Stomach smooth muscle (tissue), 2 donors: Measurements from ENCODE around the gene HS6ST2.

Experiments used
- H3K27ac ChIP-seq: one replicate; pipeline ENCODE4 v1.7.0; 2013; ENCODE audit warnings: mild to moderate bottlenecking, low read length, inconsistent platforms
- H3K27me3 ChIP-seq, 2 donors: one replicate each; pipeline ENCODE4 v1.7.0; 2013; ENCODE audit warnings: low read length in 2 of 2; ENCODE audit not compliant: insufficient read depth in 2 of 2, control insufficient read depth in 1 of 2
- H3K36me3 ChIP-seq, 2 donors: one replicate each; pipeline ENCODE4 v1.7.0; 2013; ENCODE audit warnings: low read length in 2 of 2; ENCODE audit not compliant: control insufficient read depth in 2 of 2, insufficient read depth in 2 of 2
- H3K4me1 ChIP-seq: one replicate; pipeline ENCODE4 v1.7.0; 2013; ENCODE audit warnings: low read length; ENCODE audit not compliant: control insufficient read depth, insufficient read depth
- H3K4me3 ChIP-seq, 2 donors: one replicate each; pipeline ENCODE4 v1.7.0; 2013; ENCODE audit warnings: low read length in 2 of 2
- H3K9ac ChIP-seq, 2 donors: one replicate each; pipeline ENCODE4 v1.7.0; 2013; ENCODE audit warnings: low read length in 2 of 2, mild to moderate bottlenecking in 1 of 2
- H3K9me3 ChIP-seq, 2 donors: one replicate each; pipeline ENCODE4 v1.7.0; 2013; ENCODE audit warnings: low read length in 2 of 2; ENCODE audit not compliant: control insufficient read depth in 2 of 2
- donor health status: healthy.
- donor health status: Pancreatic carcinoma.

HS6ST2 gene

DNA sequence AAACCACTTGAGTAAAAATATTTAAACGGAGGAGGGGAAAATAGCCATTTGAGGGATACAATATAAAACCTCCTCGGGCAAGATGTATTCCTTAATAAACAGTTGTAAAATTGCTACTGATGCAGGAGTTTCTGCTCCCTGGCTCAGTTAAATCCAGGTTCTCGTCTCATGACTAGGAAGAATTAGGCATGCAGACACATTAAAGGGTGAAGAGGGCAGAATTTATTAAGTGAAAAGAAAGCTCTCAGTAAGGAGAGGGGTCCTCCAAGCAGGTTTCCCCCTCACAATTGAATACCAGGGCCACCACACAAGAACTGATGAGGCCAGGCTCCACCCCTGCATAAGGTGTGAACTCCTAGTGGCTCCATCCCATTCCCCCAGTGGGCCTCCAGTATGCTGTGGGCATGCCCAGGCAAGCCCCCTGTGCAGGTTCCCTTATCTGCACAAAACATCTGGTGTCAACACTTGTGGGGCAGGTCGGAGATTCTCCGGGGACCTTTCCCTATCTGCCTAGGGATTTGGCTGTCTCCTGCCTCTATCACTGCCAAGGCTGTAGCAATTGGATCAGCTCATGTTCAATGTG lies 80.4 kb downstream of the HS6ST2 start:
- no peaks in the 10 kb centered on the region for H3K27me3 ChIP-seq
- no peaks in the 10 kb centered on the region for H3K36me3 ChIP-seq
- peaks cover 0 to 2% of the 10 kb centered on the region in 2 donors for H3K9me3 ChIP-seq
- no peak overlapping the region for H3K4me3 ChIP-seq
- no peaks in the 10 kb centered on the region for H3K4me1 ChIP-seq
- no peak overlapping the region for H3K9ac ChIP-seq
- no peak overlapping the region for H3K27ac ChIP-seq

DNA sequence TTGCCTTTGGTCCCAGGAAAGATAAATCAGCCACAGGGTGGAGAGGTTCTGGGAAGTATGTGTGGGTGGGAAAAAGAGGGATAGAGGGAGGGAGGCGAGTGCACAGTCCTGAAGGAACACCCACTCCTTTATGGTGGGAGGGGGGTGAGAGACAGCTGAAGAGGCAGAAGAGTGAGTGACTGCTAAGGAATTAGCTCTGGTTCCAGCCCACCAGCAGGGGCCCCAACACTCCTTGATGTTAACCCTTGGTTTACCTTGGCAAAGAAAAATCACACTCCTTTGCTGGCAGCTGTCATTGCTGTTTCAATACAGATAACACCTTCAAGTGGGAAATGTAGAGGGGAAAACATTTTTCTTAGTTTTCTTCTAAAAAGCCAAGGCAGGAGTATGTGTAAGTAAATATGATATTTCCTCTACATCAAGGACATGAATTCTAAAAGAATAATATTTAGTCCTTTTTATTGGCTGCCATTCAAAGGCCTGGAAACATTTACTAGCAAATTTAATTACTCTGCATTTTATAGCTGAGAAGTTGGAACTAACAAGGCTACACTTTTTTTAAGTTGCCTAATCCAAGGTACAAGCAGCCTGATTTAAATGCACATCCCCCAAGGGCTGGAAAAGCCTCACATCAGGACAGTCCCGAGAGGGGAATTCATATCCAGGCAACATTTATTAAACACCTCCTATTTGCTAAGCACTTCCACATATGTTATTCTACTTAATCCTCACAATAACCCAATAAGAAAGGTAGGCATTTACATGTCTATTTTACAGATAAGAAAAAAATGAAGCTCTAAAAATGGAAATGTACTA lies 81.7 kb downstream of the HS6ST2 start:
- Histone ChIP-seq H3K4me3 (no peak overlapping the region), H3K27me3 (no peaks in the 10 kb centered on the region), H3K9ac (no peak overlapping the region)

DNA sequence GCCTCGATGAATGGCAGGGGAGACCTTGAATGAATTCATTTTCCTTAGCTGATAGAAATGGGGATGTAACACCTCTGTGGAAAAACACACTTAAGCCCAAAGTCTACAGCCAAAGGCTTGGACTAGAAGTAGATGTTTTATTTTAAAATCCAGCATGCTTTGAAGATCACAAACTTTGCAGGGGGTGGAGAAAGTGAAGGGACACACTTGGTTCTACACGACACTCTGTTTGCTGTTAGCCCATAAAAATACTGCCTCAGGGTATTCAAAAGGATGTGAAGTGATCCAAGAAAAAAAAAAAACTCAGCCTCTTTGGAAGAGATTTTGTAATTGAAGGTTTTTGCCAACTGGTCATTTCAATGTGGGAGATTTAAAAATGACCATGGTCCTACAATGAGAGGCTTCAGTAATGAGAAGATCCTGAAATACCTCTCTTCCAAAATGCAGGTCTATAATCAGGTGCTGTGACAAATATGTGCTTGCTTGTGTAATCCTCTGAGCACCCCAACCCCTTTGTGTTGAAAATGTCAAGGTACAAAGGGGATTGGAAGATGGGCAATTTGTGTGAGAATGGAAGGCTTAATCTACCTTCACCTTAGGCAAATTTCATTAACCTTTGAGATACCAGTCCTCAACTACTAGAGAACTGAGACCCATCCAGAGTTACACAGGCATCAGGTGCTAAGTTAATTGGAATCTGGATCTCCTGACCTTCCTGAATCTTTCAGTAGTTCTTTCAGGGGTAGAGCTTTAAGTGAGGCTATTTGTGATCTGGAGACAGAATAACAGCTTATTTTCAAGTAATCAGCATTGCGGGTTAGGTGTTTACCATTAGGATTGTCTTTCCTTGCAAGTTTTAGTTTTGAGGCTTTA lies 82.5 kb downstream of the HS6ST2 start:
- Histone ChIP-seq H3K4me1 (no peaks in the 10 kb centered on the region), H3K36me3 (no peaks in the 10 kb centered on the region), H3K27ac (no peak overlapping the region), H3K27me3 (no peaks in the 10 kb centered on the region), H3K9ac (no peak overlapping the region), H3K4me3 (no peak overlapping the region), H3K9me3 (peaks cover 0 to 2% of the 10 kb centered on the region in 2 donors)

More for the DNA sequence above, 81.7 kb downstream of the HS6ST2 start:
- Histone ChIP-seq H3K27ac (no peak overlapping the region), H3K4me1 (no peaks in the 10 kb centered on the region), H3K9me3 (peaks cover 0 to 2% of the 10 kb centered on the region in 2 donors), H3K36me3 (no peaks in the 10 kb centered on the region)

DNA sequence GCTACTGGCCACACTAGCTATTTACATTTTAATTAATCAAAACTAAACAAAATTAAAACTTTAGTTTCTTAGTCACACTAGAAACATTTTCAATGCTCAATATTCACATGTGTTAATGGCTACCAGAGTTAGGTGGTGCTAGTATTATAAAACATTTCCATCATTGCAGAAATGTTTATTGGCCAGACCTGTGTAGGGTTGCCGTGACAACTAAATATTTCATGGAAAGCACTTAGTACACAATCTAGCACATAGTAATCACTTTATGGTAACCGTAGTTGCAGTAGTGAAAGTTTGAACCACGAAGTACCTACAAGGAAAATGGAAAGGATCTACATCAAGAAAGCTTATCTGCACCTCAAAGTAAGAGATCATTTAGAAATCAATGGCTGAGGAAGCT lies 95.9 kb downstream of the HS6ST2 start:
- Histone ChIP-seq H3K27me3 (no peaks in the 10 kb centered on the region), H3K4me3 (no peak overlapping the region), H3K36me3 (no peaks in the 10 kb centered on the region), H3K9me3 (peaks cover 0 to 2% of the 10 kb centered on the region in 2 donors), H3K9ac (no peak overlapping the region), H3K27ac (no peak overlapping the region), H3K4me1 (no peaks in the 10 kb centered on the region)

DNA sequence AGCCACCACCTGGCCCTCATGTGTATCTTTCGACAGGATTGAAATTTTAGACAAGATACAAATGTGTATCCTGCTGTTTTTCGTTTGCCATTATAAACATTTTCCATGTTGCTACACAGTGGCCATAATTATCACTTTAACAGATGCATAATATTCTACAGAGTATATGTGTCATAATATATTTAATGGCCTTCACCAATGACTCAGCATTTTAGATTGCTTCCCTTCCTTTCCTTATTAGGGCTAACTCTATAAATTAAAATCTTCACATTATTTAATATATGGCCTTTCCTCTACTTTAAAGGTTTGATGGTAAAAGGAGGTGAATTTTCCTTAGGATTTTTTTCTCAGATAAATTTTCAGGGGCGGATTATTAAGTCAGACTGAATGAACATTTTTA lies 97.4 kb downstream of the HS6ST2 start:
- Histone ChIP-seq H3K36me3 (no peaks in the 10 kb centered on the region), H3K9me3 (peaks cover 0 to 2% of the 10 kb centered on the region in 2 donors), H3K4me3 (no peak overlapping the region), H3K27me3 (no peaks in the 10 kb centered on the region), H3K27ac (no peak overlapping the region), H3K4me1 (no peaks in the 10 kb centered on the region), H3K9ac (no peak overlapping the region)

DNA sequence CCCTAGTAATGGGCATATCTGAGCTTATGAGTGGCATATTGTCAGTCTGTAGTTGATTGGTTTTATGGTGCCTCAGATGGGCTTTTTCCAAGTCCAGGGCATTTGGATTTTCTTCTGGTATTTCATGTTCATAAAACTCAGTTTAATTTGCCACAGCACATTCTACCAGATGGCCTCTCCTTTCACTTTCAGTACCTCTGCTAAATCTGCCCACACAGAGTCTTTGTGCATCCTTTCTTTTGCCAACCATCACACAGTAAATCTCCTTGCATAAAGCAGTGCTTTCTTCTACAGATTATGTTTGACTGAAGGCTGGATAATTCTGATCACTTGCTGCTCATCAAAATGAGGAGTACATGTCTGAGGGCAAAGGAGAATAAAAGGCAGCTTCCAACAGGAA lies 98.2 kb downstream of the HS6ST2 start:
- no peaks in the 10 kb centered on the region for H3K27me3 ChIP-seq
- H3K9ac ChIP-seq = no peak overlapping the region
- H3K4me1 ChIP-seq = no peaks in the 10 kb centered on the region
- no peaks in the 10 kb centered on the region for H3K36me3 ChIP-seq
- H3K27ac ChIP-seq = no peak overlapping the region
- peaks cover 0 to 2% of the 10 kb centered on the region in 2 donors for H3K9me3 ChIP-seq
- no peak overlapping the region for H3K4me3 ChIP-seq

DNA sequence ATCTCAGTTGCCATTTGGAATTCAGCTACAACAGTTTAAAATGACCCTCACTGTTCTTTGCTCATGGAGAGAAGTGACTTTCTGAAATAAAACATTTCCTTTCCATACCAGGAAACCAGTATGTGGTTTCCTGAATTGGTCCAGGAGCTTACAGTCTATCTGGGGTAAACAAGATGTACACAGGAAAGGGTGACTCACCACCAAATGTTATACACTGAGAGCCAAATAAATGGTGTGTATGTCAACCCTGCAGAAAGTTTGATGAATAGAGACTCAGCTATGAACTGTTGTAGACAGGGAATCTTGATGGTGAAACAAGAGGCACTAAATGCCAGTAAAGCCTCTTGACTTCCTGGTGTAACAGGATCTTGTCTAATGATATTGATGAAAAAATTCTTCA lies 100.4 kb downstream of the HS6ST2 start:
- Histone ChIP-seq H3K4me1 (no peaks in the 10 kb centered on the region), H3K4me3 (no peak overlapping the region), H3K9ac (no peak overlapping the region), H3K27me3 (no peaks in the 10 kb centered on the region), H3K9me3 (peaks cover 0 to 2% of the 10 kb centered on the region in 2 donors), H3K27ac (no peak overlapping the region), H3K36me3 (no peaks in the 10 kb centered on the region)

DNA sequence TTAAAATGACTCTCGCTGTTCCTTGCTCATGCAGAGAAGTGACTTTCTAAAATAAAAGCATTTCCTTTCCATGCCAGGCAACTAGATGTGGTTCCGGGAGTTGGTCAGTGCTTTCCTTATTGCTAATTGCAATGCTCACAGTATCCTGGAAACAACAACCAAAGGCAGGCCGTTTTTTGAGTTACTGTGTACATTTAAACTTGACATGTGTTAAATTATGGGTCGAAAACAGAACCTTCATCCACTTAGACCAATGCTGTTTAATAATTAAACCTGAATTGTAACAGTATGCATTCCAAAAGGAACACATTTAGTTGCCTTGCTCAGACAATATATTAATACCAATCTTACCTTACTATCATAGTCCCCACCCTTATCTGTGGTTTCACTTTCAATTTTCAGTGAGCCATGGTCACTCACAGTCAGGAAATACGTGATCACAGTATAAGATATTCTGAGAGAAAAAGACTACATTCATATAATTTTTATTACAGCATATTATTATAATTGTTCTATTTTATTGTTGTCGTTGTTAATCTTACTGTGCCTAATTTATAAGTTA lies 102.6 kb downstream of the HS6ST2 start:
- Histone ChIP-seq H3K27ac (no peak overlapping the region), H3K36me3 (no peaks in the 10 kb centered on the region), H3K4me1 (no peaks in the 10 kb centered on the region), H3K9ac (no peak overlapping the region), H3K27me3 (no peaks in the 10 kb centered on the region), H3K4me3 (no peak overlapping the region), H3K9me3 (peaks cover 0 to 2% of the 10 kb centered on the region in 2 donors)

DNA sequence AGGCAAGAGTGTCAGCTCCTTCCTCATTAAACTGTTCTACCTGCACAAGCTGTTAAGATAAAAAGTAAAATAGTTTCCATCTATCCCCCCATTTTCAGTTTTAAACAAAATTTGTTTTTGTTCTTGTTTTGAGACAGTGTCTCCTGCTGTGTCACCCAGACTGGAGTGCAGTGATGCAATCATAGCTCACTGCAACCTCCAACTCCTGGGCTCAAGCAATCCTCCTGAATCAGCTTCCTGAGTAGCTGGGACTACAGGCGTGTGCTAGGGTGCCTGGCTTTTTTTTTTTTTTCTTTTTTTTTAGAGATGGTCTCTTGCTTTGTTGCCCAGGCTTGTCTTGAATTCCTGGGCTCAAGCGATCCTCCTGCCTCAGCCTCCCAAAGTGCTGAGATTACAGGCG lies 105.4 kb downstream of the HS6ST2 start:
- no peak overlapping the region for H3K9ac ChIP-seq
- no peaks in the 10 kb centered on the region for H3K36me3 ChIP-seq
- no peaks in the 10 kb centered on the region for H3K4me1 ChIP-seq
- no peak overlapping the region for H3K27ac ChIP-seq
- no peaks in the 10 kb centered on the region for H3K9me3 ChIP-seq
- no peak overlapping the region for H3K4me3 ChIP-seq
- peaks cover 0 to 2% of the 10 kb centered on the region in 2 donors for H3K27me3 ChIP-seq

DNA sequence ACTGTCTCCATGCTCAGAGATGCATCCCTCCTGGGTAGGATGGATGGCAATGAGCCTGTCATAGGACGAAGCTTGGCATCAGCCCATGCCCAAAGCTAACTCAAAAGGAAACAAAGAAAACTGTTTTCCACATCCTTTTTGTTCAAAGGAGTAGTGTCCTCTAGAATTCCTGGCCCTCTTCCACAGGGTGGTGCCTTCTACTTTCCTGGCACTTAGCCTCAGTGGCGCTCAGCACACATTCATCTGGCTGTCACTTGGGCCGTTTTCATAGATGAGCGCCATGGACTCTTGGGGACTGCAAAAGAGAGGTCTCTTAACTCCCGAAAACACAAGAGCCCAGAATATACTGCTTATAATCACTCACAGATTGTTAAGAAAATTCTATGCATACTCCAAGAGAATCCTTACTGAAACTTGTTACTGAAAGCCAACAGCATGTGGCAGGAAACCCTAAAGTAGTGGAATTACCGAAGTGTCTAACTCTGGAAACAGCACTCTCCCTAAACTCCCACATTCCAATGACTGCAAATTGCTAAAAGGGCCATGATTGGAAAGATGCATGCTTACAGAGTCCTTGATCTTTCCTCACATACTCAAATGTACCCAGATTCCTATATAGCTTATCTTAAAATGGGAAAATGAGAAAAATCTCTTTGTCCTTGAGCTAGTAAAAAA lies 110.0 kb downstream of the HS6ST2 start:
- H3K9ac ChIP-seq = no peak overlapping the region
- no peaks in the 10 kb centered on the region for H3K9me3 ChIP-seq
- H3K4me1 ChIP-seq = no peaks in the 10 kb centered on the region
- peaks cover 0 to 9% of the 10 kb centered on the region in 2 donors for H3K27me3 ChIP-seq
- H3K4me3 ChIP-seq = no peak overlapping the region
- no peak overlapping the region for H3K27ac ChIP-seq
- no peaks in the 10 kb centered on the region for H3K36me3 ChIP-seq
